ENCODE measurements around the gene AHR.

DNA sequence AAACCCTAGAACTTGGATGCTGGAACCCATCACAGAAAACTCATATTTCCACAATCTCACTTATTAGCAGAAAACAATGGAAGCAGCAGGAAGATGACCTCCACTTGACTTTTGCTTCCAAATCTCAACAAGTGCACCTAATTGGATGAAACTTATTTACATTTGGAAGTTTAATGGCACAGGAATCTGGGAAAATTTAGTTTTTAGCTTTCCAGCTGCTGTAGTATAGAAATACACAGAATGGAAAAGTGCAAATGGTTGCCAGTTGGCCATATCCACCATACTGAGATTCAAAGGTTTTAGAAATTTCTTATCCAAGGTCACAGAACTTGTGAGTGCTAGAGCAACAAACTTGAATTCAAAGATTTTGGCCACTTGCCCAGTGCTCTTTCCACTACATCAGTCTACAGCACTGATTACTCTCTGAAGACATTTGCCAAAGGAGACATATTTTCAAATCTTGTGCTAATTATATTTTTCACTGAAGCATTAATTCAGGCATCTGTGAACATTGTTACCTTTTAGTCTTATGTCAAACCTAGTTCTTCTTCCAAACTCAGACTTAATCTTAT is 9.3 kb upstream of the AHR start:
- TF ChIP-seq, protein P1, sequence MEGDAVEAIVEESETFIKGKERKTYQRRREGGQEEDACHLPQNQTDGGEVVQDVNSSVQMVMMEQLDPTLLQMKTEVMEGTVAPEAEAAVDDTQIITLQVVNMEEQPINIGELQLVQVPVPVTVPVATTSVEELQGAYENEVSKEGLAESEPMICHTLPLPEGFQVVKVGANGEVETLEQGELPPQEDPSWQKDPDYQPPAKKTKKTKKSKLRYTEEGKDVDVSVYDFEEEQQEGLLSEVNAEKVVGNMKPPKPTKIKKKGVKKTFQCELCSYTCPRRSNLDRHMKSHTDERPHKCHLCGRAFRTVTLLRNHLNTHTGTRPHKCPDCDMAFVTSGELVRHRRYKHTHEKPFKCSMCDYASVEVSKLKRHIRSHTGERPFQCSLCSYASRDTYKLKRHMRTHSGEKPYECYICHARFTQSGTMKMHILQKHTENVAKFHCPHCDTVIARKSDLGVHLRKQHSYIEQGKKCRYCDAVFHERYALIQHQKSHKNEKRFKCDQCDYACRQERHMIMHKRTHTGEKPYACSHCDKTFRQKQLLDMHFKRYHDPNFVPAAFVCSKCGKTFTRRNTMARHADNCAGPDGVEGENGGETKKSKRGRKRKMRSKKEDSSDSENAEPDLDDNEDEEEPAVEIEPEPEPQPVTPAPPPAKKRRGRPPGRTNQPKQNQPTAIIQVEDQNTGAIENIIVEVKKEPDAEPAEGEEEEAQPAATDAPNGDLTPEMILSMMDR (IDR thresholded peaks at IDR 0.05), result no peak
- TF ChIP-seq POLR2AphosphoS5 (IDR thresholded peaks at IDR 0.05) (no peak), POLR2A (IDR thresholded peaks at IDR 0.05) (no peak)

All from upper lobe of left lung (tissue), 4 donors.